ENCODE data around the gene VPS52. TPM values are rescaled to one million over a fixed set of nuclear protein-coding genes. Genes with fewer than 3 reads are reported as not detected.
A peak's percentile ranks its signal among the peaks of the same experiment; 100 is the strongest.

Gene VPS52
- total and polyA plus RNA-seq, 9 of the 15 experiments (the other 6 are each of a cell fraction or from before 2014, with no cell fraction given): 24.4 to 103 (median 40.2) TPM

GRCh38 chr6:33297406-33297955 is 25.8 kb upstream of the VPS52 start (continued):
- TF ChIP-seq MYC (IDR thresholded peaks at IDR 0.05; ENCODE audit: low read depth, low read length) (peak; percentile 20; the same call in 1 of the 2 replicates), MYC (CRISPR knock-in tag; IDR thresholded peaks at IDR 0.05; ENCODE audit: borderline replicate concordance, low read depth) (no peak), RBM25 (IDR thresholded peaks at IDR 0.05; ENCODE audit: low read depth, low read length, severe bottlenecking) (no peak), KLF16 (IDR thresholded peaks at IDR 0.05) (no peak), RAD21 (CRISPR knock-in tag; conservative IDR thresholded peaks at IDR 0.05 in 1 of 2, IDR thresholded peaks at IDR 0.05 in 1 of 2) (no peak), CBFA2T2 (conservative IDR thresholded peaks at IDR 0.05) (peak; percentile 60), DMBX1 (CRISPR knock-in tag; IDR thresholded peaks at IDR 0.05; ENCODE audit: borderline replicate concordance) (no peak), NR1H2 (CRISPR knock-in tag; IDR thresholded peaks at IDR 0.05) (no peak), NFIC (IDR thresholded peaks at IDR 0.05) (no peak), HBP1 (CRISPR knock-in tag; IDR thresholded peaks at IDR 0.05) (no peak), BHLHE40 (IDR thresholded peaks at IDR 0.05; ENCODE audit: low read length) (peak; percentile 51; the same call in 1 of the 2 replicates), ZBTB8A (IDR thresholded peaks at IDR 0.05; ENCODE audit: partially characterized antibody) (no peak), NR2C1 (IDR thresholded peaks at IDR 0.05) (no peak), NR2C1 (tag; IDR thresholded peaks at IDR 0.05) (no peak), SIN3A (IDR thresholded peaks at IDR 0.05; ENCODE audit: borderline replicate concordance in 2 of 2, control insufficient read depth in 1 of 2, low read depth in 2 of 2, low read length in 2 of 2) (no peak), HNRNPK (IDR thresholded peaks at IDR 0.05; ENCODE audit: low read depth, low read length, poor library complexity, severe bottlenecking) (no peak), CBX3 (IDR thresholded peaks at IDR 0.05; ENCODE audit: borderline replicate concordance in 1 of 2, low read length in 2 of 2) (no peak), NELFE (IDR thresholded peaks at IDR 0.05; ENCODE audit: insufficient read depth, insufficient read length) (no peak), POLR2H (tag; IDR thresholded peaks at IDR 0.05; ENCODE audit: low read depth) (no peak), TCFL5 (CRISPR knock-in tag; conservative IDR thresholded peaks at IDR 0.05) (no peak), POLR3G (IDR thresholded peaks at IDR 0.05; ENCODE audit: extremely low read depth, insufficient read length, insufficient replicate concordance) (no peak), ZNF79 (CRISPR knock-in tag; IDR thresholded peaks at IDR 0.05; ENCODE audit: low read depth) (no peak)
- TF ChIP-seq, protein P1, sequence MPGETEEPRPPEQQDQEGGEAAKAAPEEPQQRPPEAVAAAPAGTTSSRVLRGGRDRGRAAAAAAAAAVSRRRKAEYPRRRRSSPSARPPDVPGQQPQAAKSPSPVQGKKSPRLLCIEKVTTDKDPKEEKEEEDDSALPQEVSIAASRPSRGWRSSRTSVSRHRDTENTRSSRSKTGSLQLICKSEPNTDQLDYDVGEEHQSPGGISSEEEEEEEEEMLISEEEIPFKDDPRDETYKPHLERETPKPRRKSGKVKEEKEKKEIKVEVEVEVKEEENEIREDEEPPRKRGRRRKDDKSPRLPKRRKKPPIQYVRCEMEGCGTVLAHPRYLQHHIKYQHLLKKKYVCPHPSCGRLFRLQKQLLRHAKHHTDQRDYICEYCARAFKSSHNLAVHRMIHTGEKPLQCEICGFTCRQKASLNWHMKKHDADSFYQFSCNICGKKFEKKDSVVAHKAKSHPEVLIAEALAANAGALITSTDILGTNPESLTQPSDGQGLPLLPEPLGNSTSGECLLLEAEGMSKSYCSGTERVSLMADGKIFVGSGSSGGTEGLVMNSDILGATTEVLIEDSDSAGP (CRISPR knock-in tag; IDR thresholded peaks at IDR 0.05): no peak
- TF ChIP-seq, protein P2, sequence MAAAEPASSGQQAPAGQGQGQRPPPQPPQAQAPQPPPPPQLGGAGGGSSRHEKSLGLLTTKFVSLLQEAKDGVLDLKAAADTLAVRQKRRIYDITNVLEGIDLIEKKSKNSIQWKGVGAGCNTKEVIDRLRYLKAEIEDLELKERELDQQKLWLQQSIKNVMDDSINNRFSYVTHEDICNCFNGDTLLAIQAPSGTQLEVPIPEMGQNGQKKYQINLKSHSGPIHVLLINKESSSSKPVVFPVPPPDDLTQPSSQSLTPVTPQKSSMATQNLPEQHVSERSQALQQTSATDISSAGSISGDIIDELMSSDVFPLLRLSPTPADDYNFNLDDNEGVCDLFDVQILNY (CRISPR knock-in tag; IDR thresholded peaks at IDR 0.05): no peak
- TF ChIP-seq, protein P3, sequence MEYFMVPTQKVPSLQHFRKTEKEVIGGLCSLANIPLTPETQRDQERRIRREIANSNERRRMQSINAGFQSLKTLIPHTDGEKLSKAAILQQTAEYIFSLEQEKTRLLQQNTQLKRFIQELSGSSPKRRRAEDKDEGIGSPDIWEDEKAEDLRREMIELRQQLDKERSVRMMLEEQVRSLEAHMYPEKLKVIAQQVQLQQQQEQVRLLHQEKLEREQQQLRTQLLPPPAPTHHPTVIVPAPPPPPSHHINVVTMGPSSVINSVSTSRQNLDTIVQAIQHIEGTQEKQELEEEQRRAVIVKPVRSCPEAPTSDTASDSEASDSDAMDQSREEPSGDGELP (CRISPR knock-in tag; IDR thresholded peaks at IDR 0.05; ENCODE audit: borderline replicate concordance): peak; percentile 36
